ENCODE measurements around the gene IFT122.
A peak's percentile ranks its signal among the peaks of the same experiment; 100 is the strongest.
"Not testable (repeated sequence)": the region's sequence is repeated elsewhere in the genome, so short reads cannot be mapped to it uniquely, and the experiment has no call there.

Gene IFT122

GRCh38 chr3:129474984-129475804 lies 35.2 kb downstream of the IFT122 start:
- DNase-seq: no peak

- no peak for DNase-seq
Measured at GRCh38 chr3:129475863-129476262, 35.8 kb downstream of the IFT122 start.

- no peak for DNase-seq
Measured at GRCh38 chr3:129476586-129476985, 36.6 kb downstream of the IFT122 start.

GRCh38 chr3:129481225-129481765 lies 41.3 kb downstream of the IFT122 start:
- not testable (repeated sequence) for DNase-seq

- DNase-seq: no peak
Measured at GRCh38 chr3:129481766-129482332, 41.8 kb downstream of the IFT122 start.

- DNase-seq: no peak
Measured at GRCh38 chr3:129482721-129483120, 42.7 kb downstream of the IFT122 start.

GRCh38 chr3:129483870-129484269 lies 43.8 kb downstream of the IFT122 start:
- no peak for DNase-seq

GRCh38 chr3:129485146-129485545 lies 45.1 kb downstream of the IFT122 start:
- DNase-seq: not testable (repeated sequence)

- DNase-seq: no peak
Measured at GRCh38 chr3:129485721-129486663, 46.0 kb downstream of the IFT122 start.

GRCh38 chr3:129486664-129487035 lies 46.6 kb downstream of the IFT122 start:
- DNase-seq: no peak

GRCh38 chr3:129487183-129487867 lies 47.3 kb downstream of the IFT122 start:
- no peak for DNase-seq

- DNase-seq: not testable (repeated sequence)
Measured at GRCh38 chr3:129487868-129488335, 47.9 kb downstream of the IFT122 start.

GRCh38 chr3:129489258-129489657 lies 49.2 kb downstream of the IFT122 start:
- not testable (repeated sequence) for DNase-seq

GRCh38 chr3:129490273-129490675 lies 50.2 kb downstream of the IFT122 start:
- DNase-seq: peak; percentile 8

GRCh38 chr3:129491077-129491476 lies 51.1 kb downstream of the IFT122 start:
- DNase-seq: not testable (repeated sequence)

- DNase-seq: no peak
Measured at GRCh38 chr3:129491794-129492193, 51.8 kb downstream of the IFT122 start.

GRCh38 chr3:129492691-129493090 lies 52.7 kb downstream of the IFT122 start:
- DNase-seq: no peak

- DNase-seq: no peak
Measured at GRCh38 chr3:129493206-129493605, 53.2 kb downstream of the IFT122 start.

GRCh38 chr3:129494499-129494898 lies 54.5 kb downstream of the IFT122 start:
- DNase-seq: not testable (repeated sequence)

- not testable (repeated sequence) for DNase-seq
Measured at GRCh38 chr3:129495006-129495639, 55.1 kb downstream of the IFT122 start.

GRCh38 chr3:129497876-129498275 lies 57.9 kb downstream of the IFT122 start:
- not testable (repeated sequence) for DNase-seq
